GM18861 (cell line): Measurements from ENCODE around the gene PRKD2.
A peak's percentile ranks its signal among the peaks of the same experiment; 100 is the strongest.

Source experiments
- ATAC-seq: cut with Tn5 transposase; IDR thresholded peaks from one replicate; pipeline ENCODE4 v1.9.1; 2021; ENCODE audit not compliant: unreplicated experiment

PRKD2 gene

DNA sequence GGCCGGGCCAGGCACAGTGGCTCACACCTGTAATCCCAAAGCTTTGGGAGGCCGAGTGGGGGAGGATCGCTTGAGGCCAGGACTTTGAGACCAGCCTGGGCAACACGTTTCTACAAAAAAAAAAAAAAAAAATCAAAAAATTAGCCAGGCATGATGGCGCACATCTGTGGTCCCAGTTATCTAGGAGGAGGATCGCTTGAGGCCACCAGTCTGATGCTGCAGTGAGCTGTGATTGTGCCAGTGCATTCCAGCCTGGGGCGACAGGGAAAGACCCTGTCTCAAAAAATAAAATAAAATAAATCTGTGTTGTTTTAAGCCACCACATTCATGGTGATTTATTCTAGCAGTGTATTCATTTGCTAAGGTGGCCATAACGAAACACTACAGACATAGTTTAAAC, 51.8 kb downstream of the PRKD2 start:
- no peak for ATAC-seq

- peak; percentile 26 for ATAC-seq
These were observed 55.0 kb downstream of the PRKD2 start for GRCh38 chr19:46661735-46662592.

DNA sequence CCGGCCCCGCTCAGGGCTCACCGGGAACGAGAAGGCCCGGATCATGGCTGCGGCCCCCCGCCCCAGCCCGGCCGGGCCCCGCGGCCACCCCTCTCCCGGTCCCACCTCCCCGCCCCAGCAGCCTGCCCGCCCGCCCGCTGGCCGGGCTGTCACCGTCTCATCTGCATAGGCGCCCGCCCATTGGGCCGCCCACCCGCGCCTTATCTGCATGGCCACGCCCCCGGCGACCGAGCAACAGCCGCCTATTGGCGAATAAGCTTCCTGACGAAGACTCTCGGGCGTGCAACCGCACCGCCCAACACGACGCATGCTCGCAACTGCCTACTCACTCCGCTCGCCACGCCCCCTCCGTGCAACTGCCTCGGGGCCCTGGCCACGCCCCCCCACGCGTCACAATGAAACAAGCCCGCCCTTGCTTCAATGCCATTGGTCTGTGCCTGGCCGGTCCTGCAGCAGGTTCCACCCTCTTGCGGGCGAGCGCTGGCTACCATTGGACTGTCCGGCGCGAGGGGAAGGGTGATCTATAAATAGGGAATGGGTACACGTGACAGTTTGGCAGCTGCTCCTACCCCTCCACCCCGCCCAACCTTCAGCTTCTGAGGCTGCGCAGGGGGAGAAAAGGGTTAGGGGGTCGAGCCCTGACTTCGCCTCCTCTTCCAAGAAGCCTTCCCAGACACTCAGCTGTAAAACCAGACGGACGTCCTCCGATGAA, 55.7 kb downstream of the PRKD2 start, which contains the start of gene DACT3:
Gene DACT3 (minus strand): TSS at position 163 of the 712 bp plus-strand sequence. CDS start 118 bp downstream, at position 45.
- ATAC-seq: peak; percentile 88

DNA sequence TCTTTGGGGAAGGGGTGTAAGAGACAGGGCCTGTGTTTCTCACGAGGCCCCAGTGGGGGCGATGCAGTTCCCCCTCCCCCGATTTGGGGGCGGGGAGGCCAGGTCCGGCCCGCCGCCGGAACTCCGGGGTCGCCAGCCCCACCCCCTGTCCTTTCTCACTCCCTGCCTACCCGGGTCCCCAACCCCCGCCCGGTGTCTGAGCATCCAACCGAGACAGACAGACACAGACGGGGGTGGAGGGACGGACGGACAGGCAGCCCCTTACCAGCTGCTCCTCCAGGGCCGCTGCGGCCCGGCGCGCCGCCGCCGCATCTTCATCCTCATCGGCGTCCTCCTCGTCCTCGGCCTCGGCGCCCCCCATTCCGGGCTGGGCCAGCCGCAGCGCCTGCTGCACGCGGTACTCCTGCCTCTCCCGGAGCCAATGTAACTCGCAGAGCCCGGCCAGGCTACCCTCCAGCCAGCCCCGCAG, 56.3 kb downstream of the PRKD2 start:
- no peak for ATAC-seq

- ATAC-seq: no peak
These were observed 56.9 kb downstream of the PRKD2 start for GRCh38 chr19:46660008-46660517.

GRCh38 chr19:46659151-46660007, 57.5 kb downstream of the PRKD2 start:
- ATAC-seq: no peak

- ATAC-seq: no peak
These were observed 60.4 kb downstream of the PRKD2 start for GRCh38 chr19:46656541-46656940.

DNA sequence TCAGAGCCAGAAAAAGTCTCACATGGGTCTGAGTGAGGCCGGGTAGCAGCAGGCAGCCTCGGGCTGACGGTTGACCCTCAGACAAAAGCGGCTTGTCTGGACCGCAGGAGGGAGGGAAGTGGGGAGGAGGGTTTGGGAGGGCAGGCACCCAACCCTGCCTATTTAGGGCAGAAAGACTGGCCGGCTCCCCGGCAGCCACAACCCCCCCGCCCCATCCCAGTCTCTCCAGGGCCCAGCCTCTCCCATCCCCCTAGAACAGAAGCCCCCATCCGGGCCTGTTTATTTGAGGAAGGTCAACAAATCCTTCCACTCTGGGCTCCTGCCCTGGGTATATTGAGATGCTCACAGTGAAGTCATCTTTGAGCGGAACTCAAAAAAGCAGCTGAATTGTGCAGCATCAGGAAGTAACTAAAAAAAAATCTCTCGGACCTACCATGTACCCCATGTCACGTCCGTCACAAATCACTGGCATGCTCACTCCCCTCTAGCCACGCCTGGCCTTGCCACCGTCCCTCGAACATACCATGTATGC, 62.2 kb downstream of the PRKD2 start:
- no peak for ATAC-seq

GRCh38 chr19:46650445-46650844, 66.5 kb downstream of the PRKD2 start:
- no peak for ATAC-seq

DNA sequence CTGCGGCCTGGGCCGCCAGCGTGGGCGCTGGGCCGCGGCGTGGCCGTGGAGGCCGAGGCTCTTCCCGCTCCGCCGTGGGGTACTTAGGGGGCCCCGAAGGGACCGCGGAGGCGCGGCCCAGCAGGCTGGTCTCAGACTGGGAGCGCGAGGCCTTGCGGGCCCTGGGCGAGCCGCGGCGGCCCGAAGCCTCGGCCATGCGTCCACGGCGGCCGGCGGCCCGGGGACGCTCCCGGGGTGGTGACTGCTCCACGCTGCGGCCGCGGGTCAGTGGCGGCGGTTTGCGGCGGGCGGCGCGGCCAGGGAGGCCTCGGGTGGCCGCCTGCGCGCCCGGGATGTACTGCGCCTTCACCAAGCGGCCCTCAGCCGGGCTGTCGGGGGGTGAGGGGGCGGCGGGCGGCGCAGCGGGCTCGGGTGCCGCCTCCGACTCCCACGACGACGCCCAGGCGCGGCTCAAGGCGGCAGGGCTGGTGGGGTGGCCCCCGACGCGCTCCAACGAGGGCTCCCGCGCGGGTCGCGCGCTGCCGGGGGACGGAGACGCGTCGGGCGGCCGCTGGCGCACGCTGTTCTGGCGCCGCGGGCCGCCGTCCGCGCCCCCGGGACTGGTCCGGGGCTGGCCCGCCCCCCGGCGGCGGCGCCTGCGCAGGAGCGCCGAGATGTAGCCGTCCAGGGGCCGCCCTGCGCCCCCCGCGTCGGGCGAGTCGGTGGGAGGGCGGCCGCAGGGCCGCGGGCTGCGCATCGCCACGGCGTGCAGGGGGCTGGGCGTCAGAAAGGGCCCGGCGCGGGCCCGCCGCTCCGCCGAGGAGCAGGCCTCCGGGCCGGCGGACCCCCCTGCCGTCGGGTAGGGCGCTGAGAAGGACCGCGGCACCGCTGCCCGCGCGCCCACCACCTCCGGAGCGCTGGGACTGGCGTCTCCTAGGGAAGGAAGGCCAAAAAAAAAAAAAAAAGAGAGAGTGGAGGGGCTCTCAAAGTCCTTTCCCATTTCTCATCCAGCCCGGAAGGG, 67.7 kb downstream of the PRKD2 start:
- ATAC-seq: no peak

DNA sequence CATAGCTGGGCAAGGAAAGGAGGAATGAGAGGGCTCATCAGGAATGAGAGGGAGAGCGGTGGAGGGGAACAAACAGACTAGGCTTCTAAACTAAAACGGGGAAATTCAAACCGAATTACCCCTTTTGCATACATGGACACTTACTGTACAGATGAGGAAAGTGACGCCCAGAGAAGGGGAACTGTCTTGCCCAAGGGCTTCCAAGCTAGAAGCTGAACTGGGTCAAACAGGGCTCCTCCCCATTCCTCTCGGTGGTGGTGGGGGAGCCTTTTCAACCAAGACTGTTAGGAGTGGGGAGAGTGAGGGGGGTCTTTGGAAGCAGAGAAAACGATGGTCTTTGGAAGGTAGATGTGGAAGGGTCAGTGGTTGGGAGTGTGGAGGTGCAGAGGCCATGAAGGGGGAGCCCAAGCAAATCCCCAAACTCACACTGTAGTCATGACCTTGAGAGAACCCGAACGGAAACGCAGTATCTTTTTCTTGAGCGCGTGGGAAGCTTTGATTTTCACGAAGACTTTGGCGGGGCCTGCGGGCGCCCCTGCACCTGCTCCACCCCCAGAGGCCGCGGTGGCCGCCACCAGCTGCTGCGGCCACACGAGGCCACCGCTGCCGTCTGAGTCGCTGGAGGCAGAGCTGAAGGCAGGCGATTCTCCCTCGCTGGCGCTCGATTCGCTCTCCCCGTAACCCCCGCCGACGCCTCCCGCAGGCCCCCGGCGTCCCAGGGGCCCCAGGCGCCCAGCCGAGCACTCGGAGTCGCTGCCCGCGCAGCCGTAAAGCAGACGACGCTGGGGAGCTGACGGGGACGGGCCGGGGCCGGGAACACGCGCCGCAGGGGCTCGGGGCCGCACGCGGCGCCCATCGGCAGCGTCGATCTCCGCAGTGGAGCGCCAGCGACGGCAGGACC, 68.6 kb downstream of the PRKD2 start:
- no peak for ATAC-seq

DNA sequence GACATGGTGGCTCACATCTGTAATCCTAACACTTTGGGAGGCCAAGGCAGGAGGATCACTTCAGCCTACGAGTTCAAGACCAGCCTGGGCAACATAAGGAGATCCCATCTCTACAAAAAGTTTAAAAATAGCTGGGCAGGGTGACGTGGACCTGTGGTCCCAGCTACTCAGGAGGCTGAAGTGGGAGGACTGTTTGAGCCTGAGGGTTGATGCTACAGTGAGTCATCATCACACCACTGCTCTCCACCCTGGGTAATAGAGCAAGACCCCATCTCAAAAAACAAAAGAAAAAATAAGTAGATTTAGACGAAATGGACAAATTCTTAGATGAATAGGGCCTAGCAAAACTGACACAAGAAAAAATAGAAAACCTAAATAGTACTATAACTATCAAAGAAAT, 70.5 kb downstream of the PRKD2 start:
- ATAC-seq: no peak

GRCh38 chr19:46644720-46645119, 72.2 kb downstream of the PRKD2 start:
- ATAC-seq: no peak

GRCh38 chr19:46640656-46641055, 76.3 kb downstream of the PRKD2 start:
- no peak for ATAC-seq

DNA sequence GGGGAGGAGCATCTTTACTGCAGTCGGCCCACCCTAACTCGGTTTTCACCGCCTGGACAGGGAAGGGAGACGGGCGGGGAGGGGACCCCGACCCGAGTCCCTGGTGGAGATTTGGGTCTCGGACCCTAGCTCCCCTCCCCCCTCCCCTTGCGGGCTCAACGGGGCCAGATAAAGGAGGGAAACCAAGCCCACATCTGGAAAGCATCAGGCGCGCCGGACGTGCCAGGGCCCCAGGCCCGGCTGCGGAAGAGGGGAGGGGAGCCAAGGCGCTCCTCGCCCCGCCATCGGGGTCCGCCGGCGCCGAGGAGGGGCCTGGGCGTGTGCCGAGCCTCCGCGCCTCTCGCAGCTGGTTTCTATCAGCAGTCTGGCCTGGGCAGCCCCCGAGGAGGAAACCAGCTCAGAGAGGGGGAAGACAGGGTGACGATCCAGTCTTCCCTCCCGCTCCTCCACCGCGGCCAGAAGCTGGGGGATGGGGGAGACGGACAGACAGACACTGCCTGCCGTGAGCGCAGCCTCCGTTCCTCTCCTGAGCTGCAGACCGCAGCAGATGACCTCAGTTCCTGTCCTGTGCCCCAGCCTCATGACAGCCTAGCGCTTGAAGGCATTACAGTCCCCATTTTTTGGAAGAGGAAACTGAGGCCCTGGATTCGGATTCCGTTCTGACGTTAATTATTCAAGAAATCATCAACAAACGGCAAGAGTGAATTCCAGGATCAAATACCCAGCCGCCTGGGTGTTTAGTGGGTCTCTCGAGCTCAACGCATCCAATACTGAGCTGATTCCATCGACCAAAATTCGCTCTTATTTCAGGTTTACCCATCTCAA, 77.3 kb downstream of the PRKD2 start:
- ATAC-seq: no peak

GRCh38 chr19:46637224-46637623, 79.7 kb downstream of the PRKD2 start:
- ATAC-seq: no peak

- ATAC-seq: no peak
These were observed 80.8 kb downstream of the PRKD2 start, which contains the start of gene GNG8 for GRCh38 chr19:46635920-46636761. GNG8 (minus strand) TSS chr19:46636202; CDS start chr19:46634682, 1,520 bp downstream.
